Vagina (tissue), 2 donors: ENCODE results near the gene UCK1. TPM values are rescaled to one million over a fixed set of nuclear protein-coding genes. Genes with fewer than 3 reads are reported as not detected.
A peak's percentile ranks its signal among the peaks of the same experiment; 100 is the strongest.

Experiments used
- DNase-seq, 2 donors: peaks; one replicate each; pipeline ENCODE4 v3.0.0-alpha.2; 2017; ENCODE audit errors: extremely low spot score in 2 of 2
- H3K27ac ChIP-seq: fragments of 200-600 bp; sonication (generic); one replicate; pipeline ENCODE4 v1.5.1; 2019
- H3K27me3 ChIP-seq: fragments of 200-600 bp; sonication (generic); one replicate; pipeline ENCODE4 v1.5.1; 2019
- H3K36me3 ChIP-seq, 2 donors: fragments of 200-600 bp; sonication (generic); one replicate each; pipeline ENCODE4 v1.5.1; 2017 to 2019
- H3K4me1 ChIP-seq: fragments of 200-600 bp; sonication (generic); one replicate; pipeline ENCODE4 v1.5.1; 2019
- H3K4me3 ChIP-seq, 2 donors: fragments of 200-600 bp; sonication (generic); 1 replicate in 1 of 2; 2 replicates in 1 of 2; pipeline ENCODE4 v1.5.1; 2016 to 2019
- H3K9me3 ChIP-seq: fragments of 200-600 bp; sonication (generic); one replicate; pipeline ENCODE4 v1.5.1; 2019
- CTCF ChIP-seq, 3 experiments: fragments of 450-650 bp in 2 of 3; fragments of 200-600 bp in 1 of 3; sonication (generic) in 1 of 3; IDR thresholded peaks; one replicate each; pipeline ENCODE4 v1.5.1; 2017 to 2019; ENCODE audit warnings: antibody characterized with exemption in 3 of 3, mild to moderate bottlenecking in 2 of 3, moderate library complexity in 2 of 3
- POLR2A ChIP-seq, 2 donors: fragments of 450-650 bp; IDR thresholded peaks; one replicate each; pipeline ENCODE4 v1.6.1; 2017; ENCODE audit warnings: antibody characterized with exemption in 2 of 2, mild to moderate bottlenecking in 2 of 2, moderate library complexity in 2 of 2
- POLR2AphosphoS5 ChIP-seq, 2 donors: sonication (generic); formaldehyde crosslinking; IDR thresholded peaks; one replicate each; pipeline ENCODE4 v1.9.0; 2017; ENCODE audit warnings: antibody characterized with exemption in 2 of 2, mild to moderate bottlenecking in 2 of 2, low read depth in 1 of 2; ENCODE audit not compliant: insufficient read depth in 1 of 2
- intact Hi-C: fragments of 100-400 bp; cut with DNase I; formaldehyde crosslinking; loops from one replicate; pipeline ENCODE4 v1.15.1; 2023
- total RNA-seq: library from RNA; depleted of rRNA; stranded (reverse); fragments of >200 nt; gene quantifications from one replicate; pipeline ENCODE4 v1.2.3, GENCODE V29; 2016

UCK1 gene
- total RNA-seq, 1 donor from 2014 or later = 37.3 TPM

- H3K36me3 ChIP-seq = no peaks in the 10 kb centered on the region
- peaks cover 21% of the 10 kb centered on the region for H3K4me1 ChIP-seq
- peak overlapping the region; percentile 1 to 15 for H3K4me3 ChIP-seq
- DNase-seq = no peak
- intact Hi-C loops = no loop called here
- H3K27ac ChIP-seq = no peak overlapping the region
- TF ChIP-seq CTCF (IDR thresholded peaks at IDR 0.05) (no peak), POLR2AphosphoS5 (IDR thresholded peaks at IDR 0.05; ENCODE audit: insufficient read depth in 1 of 2, low read depth in 1 of 2) (no peak), POLR2A (IDR thresholded peaks at IDR 0.05) (no peak)
- peaks cover 5% of the 10 kb centered on the region for H3K9me3 ChIP-seq
- peaks cover 9% of the 10 kb centered on the region for H3K27me3 ChIP-seq
Measured at GRCh38 chr9:131546336-131547084, 15.4 kb upstream of the UCK1 start.

- no peak for TF ChIP-seq POLR2AphosphoS5 (IDR thresholded peaks at IDR 0.05; ENCODE audit: insufficient read depth in 1 of 2, low read depth in 1 of 2)
- no peak for TF ChIP-seq POLR2A (IDR thresholded peaks at IDR 0.05)
- TF ChIP-seq CTCF (IDR thresholded peaks at IDR 0.05) = no peak
- no peaks in the 10 kb centered on the region for H3K36me3 ChIP-seq
- intact Hi-C loops = no loop called here
- no peak overlapping the region for H3K27ac ChIP-seq
- H3K4me1 ChIP-seq = peaks cover 21% of the 10 kb centered on the region
- no peak for DNase-seq
- H3K27me3 ChIP-seq = peaks cover 9% of the 10 kb centered on the region
- peaks cover 5% of the 10 kb centered on the region for H3K9me3 ChIP-seq
- H3K4me3 ChIP-seq = peak overlapping the region in 1 of 2 donors; percentile 1
Measured at GRCh38 chr9:131545786-131546335, 14.8 kb upstream of the UCK1 start.

- Histone ChIP-seq H3K4me3 (peak within 1 kb of the TSS in 1 of 2 donors; percentile 1), H3K27ac (no peak within 1 kb of the TSS), H3K36me3 (no peaks in the 10 kb centered on the region), H3K27me3 (peaks cover 9% of the 10 kb centered on the region), H3K4me1 (peaks cover 21% of the 10 kb centered on the region), H3K9me3 (peaks cover 5% of the 10 kb centered on the region)
- intact Hi-C loops = no loop called here
- no peak for TF ChIP-seq CTCF (IDR thresholded peaks at IDR 0.05)
- no peak for TF ChIP-seq POLR2AphosphoS5 (IDR thresholded peaks at IDR 0.05; ENCODE audit: insufficient read depth in 1 of 2, low read depth in 1 of 2)
- no peak for TF ChIP-seq POLR2A (IDR thresholded peaks at IDR 0.05)
- no peak for DNase-seq
Measured at GRCh38 chr9:131545003-131545785, 14.1 kb upstream of the UCK1 start, which contains the start of gene PRRT1B. Gene PRRT1B, plus strand, starts transcription at chr9:131545523. Its CDS starts 93 bp downstream, at chr9:131545616.

- no peak overlapping the region for H3K27ac ChIP-seq
- no peak for TF ChIP-seq POLR2AphosphoS5 (IDR thresholded peaks at IDR 0.05; ENCODE audit: insufficient read depth in 1 of 2, low read depth in 1 of 2)
- no peak for TF ChIP-seq POLR2A (IDR thresholded peaks at IDR 0.05)
- TF ChIP-seq CTCF (IDR thresholded peaks at IDR 0.05) = no peak
- peaks cover 5% of the 10 kb centered on the region for H3K9me3 ChIP-seq
- H3K4me1 ChIP-seq = peaks cover 21% of the 10 kb centered on the region
- no peak for DNase-seq
- peaks cover 9% of the 10 kb centered on the region for H3K27me3 ChIP-seq
- H3K36me3 ChIP-seq = no peaks in the 10 kb centered on the region
- H3K4me3 ChIP-seq = no peak overlapping the region
- intact Hi-C loops = no loop called here
Measured at GRCh38 chr9:131543141-131543540, 12.1 kb upstream of the UCK1 start.
